Superior temporal gyrus (tissue), 1 donor: ENCODE measurements around the gene LETM1.

ENCODE experiments used
- DNase-seq: peaks from one replicate; pipeline ENCODE4 v3.0.0-alpha.2; 2016; ENCODE audit errors: extremely low spot score

The LETM1 gene

DNA sequence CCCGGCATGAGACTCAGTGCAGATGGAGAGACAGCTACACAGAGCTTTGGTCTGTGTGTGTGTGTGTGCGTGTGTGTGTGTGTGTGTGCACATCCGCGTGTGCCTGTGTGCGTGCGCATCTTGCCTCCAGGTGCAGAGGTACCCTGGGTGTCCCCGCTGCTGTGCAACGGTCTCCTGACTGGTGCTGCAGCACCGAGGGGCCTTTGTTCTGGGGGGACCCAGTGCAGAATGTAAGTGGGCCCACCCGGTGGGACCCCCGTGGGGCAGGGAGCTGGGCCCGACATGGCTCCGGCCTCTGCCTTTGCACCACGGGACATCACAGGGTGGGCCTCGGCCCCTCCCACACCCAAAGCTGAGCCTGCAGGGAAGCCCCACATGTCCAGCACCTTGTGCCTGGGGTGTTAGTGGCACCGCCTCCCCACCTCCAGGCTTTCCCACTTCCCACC lies 48.6 kb downstream of the LETM1 start:
- no peak for DNase-seq

DNA sequence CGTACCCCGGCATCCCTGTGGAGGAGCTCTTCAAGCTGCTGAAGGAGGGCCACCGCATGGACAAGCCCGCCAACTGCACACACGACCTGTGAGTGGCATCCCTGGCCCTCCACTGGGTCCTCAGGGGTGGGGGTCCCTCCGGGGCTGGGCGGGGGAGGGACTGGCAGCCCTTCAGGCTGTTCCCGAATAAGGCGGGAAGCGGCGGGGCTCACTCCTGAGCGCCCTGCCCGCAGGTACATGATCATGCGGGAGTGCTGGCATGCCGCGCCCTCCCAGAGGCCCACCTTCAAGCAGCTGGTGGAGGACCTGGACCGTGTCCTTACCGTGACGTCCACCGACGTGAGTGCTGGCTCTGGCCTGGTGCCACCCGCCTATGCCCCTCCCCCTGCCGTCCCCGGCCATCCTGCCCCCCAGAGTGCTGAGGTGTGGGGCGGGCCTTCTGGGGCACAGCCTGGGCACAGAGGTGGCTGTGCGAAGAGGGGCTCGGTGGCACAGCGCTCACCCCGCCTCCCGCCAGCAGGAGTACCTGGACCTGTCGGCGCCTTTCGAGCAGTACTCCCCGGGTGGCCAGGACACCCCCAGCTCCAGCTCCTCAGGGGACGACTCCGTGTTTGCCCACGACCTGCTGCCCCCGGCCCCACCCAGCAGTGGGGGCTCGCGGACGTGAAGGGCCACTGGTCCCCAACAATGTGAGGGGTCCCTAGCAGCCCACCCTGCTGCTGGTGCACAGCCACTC lies 49.2 kb downstream of the LETM1 start:
- no peak for DNase-seq

DNA sequence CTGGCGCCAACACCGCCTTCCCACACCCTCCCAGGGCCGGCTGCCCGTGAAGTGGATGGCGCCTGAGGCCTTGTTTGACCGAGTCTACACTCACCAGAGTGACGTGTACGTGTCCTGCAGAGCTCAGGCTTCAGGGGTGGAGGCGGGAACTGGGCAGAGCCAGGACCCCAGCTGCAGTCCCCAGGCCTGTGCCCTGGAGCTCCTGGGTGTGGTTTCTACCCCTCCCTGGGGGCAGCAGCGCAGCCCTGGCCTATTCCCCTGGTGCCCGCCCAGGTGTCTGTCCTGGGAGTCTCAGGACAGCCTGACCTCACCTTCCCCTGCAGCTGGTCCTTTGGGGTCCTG lies 49.8 kb downstream of the LETM1 start:
- DNase-seq: no peak

DNA sequence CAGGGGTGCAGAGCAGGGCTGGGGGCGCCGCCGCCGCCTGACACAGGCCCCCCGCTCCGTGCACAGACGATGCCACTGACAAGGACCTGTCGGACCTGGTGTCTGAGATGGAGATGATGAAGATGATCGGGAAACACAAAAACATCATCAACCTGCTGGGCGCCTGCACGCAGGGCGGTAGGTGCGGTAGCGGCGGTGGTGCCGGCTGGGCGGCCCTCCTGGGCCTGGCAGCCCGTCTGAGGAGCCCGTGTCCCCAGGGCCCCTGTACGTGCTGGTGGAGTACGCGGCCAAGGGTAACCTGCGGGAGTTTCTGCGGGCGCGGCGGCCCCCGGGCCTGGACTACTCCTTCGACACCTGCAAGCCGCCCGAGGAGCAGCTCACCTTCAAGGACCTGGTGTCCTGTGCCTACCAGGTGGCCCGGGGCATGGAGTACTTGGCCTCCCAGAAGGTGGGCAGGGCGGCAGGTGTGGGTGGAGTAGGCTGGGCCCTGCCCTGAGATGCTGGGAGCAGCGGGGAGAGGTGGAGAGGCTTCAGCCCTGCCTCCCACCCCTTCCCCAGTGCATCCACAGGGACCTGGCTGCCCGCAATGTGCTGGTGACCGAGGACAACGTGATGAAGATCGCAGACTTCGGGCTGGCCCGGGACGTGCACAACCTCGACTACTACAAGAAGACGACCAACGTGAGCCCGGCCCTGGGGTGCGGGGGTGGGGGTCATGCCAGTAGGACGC lies 50.3 kb downstream of the LETM1 start:
- no peak for DNase-seq

DNA sequence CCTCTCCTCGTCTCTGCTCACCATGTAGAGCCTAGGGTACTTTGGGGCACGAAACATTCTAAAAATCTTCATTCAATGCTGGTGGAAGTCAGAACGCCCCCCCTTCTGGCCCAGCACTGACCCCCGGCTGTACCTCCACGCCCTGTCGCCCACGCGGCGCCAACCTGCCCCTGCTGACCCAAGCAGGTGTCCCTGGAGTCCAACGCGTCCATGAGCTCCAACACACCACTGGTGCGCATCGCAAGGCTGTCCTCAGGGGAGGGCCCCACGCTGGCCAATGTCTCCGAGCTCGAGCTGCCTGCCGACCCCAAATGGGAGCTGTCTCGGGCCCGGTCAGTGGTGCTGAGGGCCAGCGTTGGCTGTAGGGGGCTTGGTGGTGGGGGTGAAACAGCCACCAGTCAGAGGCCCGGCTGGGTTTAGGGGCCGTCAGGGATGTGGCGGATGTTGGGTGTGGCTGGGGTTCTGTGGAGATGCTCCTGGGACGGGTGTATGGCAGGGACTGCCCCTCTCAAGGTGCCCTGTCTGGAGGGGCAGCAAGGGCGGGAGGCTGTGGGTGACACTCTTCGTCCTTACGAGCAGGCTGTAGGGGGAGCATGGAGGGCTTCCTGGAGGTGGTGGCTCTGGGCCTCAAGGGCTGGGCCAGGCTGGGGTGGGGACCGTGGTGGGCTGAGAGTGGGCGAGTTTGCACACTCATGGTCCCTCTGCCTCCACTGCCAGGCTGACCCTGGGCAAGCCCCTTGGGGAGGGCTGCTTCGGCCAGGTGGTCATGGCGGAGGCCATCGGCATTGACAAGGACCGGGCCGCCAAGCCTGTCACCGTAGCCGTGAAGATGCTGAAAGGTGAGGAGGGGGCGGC lies 51.1 kb downstream of the LETM1 start:
- no peak for DNase-seq

GRCh38 chr4:1803523-1804423 lies 52.2 kb downstream of the LETM1 start:
- no peak for DNase-seq

DNA sequence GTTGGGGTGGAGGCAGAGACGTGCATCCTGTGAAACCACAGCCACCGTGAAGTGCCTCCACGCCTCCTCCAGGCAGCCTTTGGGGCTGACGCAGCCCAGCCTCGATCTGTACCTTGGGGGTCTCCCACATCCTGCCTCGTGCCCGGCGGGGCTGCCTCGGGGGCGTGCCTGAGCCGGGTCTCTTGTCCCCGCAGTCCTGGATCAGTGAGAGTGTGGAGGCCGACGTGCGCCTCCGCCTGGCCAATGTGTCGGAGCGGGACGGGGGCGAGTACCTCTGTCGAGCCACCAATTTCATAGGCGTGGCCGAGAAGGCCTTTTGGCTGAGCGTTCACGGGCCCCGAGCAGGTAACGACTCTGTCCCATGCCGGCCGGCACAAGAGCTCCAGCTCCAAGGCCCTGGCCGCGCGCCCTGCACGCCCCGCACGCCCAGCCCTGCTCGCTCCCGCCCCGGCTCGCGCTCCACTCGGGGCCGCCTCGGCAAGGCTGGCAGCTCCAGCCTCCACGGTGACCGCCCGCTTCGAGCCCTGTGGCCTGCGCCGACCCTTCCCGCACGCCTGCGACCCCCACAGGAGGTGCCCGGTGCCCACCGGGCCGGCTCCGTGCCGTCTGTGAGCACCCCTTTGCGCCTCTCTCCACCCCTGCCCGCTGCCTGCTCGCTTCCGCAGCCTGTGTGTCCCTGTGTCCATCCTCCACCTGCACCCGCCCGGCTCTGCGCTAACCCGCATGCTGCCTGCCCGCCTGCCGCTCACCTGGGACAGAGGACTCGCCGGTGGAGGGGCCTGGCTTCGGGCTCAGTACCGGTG lies 53.0 kb downstream of the LETM1 start:
- no peak for DNase-seq

DNA sequence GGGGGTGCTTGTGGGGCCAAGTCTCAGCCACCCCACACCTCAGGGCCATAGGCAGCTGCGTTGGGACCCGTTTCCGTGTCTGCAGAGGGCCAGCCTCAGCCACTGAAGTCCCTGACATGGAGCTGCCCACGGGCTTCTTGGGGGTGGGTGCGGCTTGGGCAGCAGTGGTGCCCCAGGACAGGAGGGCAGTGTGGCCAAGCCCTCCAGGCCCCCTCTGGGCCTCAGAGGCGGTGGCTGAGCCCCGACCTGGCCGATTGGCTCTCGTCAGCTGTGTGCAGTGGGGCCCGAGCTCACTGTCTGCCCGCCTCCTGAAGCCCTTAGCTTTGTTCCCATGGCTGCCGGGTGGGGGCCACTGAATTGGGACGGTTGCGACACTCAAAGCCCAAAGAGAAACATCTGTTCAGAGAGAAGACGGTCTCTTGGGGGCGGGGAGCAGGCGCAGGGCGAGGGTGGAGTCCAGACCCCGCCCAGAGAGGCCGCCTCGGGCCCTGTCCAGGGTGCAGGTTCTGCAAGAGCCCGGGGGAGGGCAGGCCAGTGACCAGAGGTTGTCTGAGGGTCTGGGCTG lies 53.7 kb downstream of the LETM1 start:
- no peak for DNase-seq

- no peak for DNase-seq
Measured at GRCh38 chr4:1801286-1801958, 54.5 kb downstream of the LETM1 start.

- no peak for DNase-seq
Measured at GRCh38 chr4:1800805-1801204, 55.2 kb downstream of the LETM1 start.

GRCh38 chr4:1799387-1800375 lies 56.3 kb downstream of the LETM1 start:
- DNase-seq: no peak

GRCh38 chr4:1798580-1799386 lies 57.2 kb downstream of the LETM1 start:
- DNase-seq: no peak

DNA sequence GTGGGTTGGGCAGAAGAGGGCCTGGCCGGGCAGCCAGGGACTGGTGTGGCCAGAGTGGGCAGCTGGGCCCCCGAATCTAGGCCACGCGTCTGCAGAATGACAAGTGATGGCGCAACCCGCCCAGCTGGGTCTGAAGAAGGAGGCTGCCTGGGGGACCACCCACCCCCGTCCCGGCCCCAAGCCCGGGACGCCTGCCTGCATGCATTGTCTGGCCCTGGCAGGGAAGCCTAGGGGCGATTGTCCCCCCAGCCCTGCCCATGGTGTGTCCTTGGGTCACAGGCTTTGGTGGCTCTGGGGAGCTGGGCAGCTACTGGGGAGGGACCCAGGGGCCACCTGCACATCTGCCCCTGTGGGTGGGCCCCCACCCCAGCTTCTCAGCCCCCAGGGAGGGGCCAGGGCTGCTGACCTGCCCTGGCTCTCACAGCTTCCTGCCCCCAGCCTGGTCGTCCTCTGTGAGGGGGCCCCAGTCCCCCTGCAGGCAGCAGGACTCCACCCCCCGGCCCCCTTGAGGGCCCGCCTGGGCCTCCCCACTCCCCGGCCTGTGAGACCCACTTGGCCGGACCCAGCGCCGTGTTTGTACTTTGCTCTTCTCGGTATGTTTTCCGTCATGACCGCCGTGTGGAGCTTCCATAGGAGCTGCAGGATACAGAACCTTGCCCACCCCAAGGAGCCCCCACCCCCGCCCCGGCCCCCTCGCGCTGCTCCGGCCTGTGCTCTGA lies 57.9 kb downstream of the LETM1 start:
- no peak for DNase-seq

DNA sequence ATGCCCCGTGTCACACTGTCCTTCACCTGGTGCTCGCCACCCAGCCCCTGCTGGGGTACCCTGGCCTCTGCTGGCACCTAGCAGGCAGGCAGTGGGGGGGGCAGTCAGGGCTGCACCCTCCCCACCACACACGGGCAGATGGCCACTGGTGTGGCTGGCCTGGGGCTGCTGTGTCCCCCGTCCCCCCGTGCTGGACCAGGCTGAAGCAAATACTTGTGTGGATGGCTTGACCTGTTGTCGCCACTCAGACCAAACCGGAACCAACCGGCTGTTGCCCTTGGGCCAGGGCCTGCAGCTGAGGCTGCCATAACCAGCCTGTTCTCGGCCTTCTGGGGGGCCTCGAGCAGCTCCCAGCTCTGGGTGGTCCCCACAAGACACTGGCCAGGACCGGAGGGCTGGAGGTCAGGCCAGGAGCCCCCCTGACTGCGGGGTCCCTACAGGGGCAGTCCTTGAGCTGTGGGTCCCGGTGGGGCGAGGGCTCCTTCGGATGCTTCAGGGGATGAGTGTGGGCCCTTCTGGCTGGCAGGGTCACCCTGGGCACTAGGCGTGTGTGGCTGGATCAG lies 58.6 kb downstream of the LETM1 start:
- no peak for DNase-seq

- no peak for DNase-seq
Measured at GRCh38 chr4:1796486-1797204, 59.3 kb downstream of the LETM1 start.
